Effector CD4-positive, alpha-beta T cell (primary cell): ENCODE data around the gene BICD1.

Experiments
- DNase-seq: peaks from one replicate; pipeline ENCODE4 v3.0.0-alpha.2; 2020

BICD1 gene

DNA sequence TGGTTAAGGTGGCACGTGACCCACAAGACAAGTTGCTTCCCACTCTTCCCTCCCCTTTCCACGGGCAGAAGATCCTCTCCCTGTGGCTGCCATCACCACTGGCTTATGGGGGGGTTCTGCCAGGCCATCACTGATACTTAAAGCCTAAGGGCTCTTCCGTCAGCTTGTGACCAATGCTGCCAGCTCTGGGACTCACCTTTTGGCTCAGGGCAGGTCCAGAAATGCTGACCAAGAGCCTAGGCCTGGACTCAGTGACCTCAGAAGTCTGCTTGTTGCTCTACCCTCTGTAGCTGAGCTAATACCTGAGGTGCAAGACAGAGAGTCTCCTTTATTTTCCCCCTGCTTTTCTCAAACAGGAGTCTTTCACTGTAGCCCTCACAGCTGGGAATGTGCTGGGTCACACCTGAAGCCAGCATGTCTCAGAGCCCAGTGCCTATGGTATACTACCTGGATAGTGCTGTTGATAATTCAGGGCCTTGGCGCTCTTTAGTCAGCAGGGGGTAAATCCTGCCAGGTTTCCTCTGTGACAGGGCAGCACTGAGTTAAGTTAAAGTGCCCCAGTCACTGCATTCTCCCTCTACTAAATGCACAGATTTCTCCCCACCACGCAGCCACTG lies 312.4 kb downstream of the BICD1 start:
- no peak for DNase-seq

DNA sequence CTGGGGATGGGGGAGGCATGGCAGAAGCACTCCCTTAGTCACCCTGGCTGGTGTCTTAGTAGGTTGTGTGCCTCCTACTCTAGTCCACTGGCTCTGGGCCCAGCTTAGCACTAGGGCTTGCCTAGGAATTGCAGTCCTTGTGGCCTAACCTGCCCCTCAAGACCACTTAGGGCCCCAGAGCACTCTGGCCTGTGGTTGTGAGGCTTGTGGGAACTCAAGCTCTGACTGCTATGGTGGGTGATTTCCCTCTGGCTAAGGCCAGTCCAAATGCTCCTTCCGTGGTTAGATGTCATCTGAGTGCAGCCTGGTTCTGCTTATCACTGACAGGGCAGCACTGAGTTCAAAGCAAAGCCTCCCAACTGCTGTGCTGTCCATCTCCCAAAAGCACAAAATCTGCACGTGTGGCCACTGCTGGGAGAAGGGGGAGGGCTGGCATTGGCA lies 312.9 kb downstream of the BICD1 start:
- no peak for DNase-seq

DNA sequence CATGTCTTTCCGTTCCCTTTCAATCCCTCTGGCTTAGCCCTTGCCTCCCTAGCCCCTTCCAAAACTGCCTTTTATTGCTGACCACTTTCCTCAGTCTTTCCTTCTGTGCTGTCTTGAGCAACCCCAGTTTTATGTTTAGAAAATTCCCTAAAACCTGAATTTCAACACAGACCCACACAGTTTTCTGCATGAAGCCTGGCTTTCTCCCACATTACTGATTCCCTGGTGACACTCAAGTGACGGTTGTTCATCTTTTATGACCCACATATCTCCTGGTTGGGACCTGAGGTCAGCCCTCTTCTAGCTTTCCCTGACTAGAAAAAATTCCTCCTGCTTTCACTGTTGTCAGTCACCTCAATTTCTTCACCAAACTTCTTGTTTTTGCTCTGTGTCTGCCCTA lies 313.7 kb downstream of the BICD1 start:
- DNase-seq, result no peak

DNA sequence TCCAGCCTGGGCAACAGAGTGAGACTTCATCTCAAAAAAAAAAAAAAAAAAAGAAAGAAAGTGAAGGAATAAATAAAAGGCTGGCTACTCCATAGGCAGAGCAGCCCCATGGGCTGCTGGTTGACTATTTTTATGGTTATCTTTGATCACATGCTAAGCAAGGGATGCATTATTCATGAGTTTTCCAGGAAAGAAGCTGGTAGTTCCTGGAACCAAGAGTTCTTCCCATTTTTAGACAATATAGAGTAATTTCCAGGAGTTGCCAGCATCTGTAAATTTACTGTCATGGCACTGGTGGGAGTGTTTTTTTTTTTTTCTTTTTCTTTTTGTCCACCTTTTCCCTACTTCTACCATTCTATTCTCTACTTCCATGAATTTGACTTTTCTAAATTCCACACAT lies 316.9 kb downstream of the BICD1 start:
- DNase-seq, result no peak

DNA sequence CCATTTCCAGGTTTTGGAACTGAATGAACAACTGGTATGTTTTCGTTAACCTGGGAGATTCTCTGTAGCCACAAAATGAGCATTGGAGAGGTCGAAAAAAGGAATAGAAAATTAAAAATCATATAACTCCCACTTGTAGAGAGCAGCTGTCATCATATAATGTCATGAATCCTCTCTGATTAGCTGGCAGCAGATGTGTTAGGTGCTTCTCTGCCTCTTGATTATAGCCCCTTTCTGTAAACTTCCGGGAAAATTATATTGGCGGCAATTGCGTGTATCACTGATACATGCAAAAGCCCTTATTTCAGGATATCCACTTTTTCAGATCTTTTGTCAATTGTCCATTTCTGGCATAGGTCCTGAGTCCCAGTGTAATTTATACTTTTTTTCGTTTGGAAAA lies 324.4 kb downstream of the BICD1 start:
- no peak for DNase-seq
